ENCODE data around the gene IL16. TPM values are rescaled to one million over a fixed set of nuclear protein-coding genes. Genes with fewer than 3 reads are reported as not detected.

Gene IL16
- total RNA-seq, 1 experiment from 2014 or later, result 0.81 TPM

- POLR2A ChIA-PET, result interaction anchor here (1.1 kb wide), 1 partner anchor 59 kb away, joined by 3 read pairs; no protein-coding TSS in a partner anchor
Observed at GRCh38 chr15:81151389-81151788, 45.3 kb upstream of the IL16 start.

DNA sequence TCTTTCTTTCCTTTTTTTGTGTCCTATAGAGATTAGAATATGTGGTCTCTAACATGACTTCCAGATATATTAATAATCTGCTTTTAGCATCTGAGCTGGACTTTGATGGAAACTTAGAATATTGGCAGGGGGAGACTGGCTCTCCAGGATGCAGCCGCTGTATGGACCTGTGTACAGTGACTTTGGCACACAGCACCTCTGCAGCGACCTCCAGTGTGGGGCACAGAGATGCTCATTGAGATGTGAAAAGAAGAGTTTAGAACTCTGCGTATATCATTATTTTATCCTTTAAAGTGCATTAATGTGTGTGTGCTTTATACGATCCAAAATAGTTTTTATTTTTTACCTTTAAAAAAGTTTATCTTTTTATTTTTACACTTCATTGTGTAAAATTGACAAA lies 44.3 kb upstream of the IL16 start:
- TF ChIP-seq EZH2phosphoT487 (IDR thresholded peaks at IDR 0.05; ENCODE audit: borderline replicate concordance) (no peak), SRF (IDR thresholded peaks at IDR 0.05; ENCODE audit: low read depth) (no peak), MAX (IDR thresholded peaks at IDR 0.05) (no peak), EGR1 (IDR thresholded peaks at IDR 0.05; ENCODE audit: low read depth) (no peak), RAD21 (IDR thresholded peaks at IDR 0.05; ENCODE audit: low read depth) (peak; percentile 34; the same call in 1 of the 2 replicates), POLR2AphosphoS5 (IDR thresholded peaks at IDR 0.05; ENCODE audit: low read depth, low read length) (no peak)
- TF ChIP-seq, protein P1, sequence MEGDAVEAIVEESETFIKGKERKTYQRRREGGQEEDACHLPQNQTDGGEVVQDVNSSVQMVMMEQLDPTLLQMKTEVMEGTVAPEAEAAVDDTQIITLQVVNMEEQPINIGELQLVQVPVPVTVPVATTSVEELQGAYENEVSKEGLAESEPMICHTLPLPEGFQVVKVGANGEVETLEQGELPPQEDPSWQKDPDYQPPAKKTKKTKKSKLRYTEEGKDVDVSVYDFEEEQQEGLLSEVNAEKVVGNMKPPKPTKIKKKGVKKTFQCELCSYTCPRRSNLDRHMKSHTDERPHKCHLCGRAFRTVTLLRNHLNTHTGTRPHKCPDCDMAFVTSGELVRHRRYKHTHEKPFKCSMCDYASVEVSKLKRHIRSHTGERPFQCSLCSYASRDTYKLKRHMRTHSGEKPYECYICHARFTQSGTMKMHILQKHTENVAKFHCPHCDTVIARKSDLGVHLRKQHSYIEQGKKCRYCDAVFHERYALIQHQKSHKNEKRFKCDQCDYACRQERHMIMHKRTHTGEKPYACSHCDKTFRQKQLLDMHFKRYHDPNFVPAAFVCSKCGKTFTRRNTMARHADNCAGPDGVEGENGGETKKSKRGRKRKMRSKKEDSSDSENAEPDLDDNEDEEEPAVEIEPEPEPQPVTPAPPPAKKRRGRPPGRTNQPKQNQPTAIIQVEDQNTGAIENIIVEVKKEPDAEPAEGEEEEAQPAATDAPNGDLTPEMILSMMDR (IDR thresholded peaks at IDR 0.05 in 2 of 3, conservative IDR thresholded peaks at IDR 0.05 in 1 of 3; ENCODE audit: borderline replicate concordance in 1 of 3, insufficient read depth in 1 of 3, low read depth in 2 of 3, low read length in 2 of 3), result peak; percentile 25 to 35 (median 33); a peak in 3 of 6 replicates
- H3K36me3 ChIP-seq (ENCODE audit: control insufficient read depth in 1 of 2, insufficient read depth in 2 of 2, low read length in 2 of 2), result no peaks in the 10 kb centered on the region
- ATAC-seq (0 out of 2 replicates have a peak, but pooled peaks have one; percentile 56), DNase-seq (ENCODE audit: low read depth, low spot score) (no peak)
- ChIA-PET RAD21 (ENCODE audit: low non-redundant PET in 1 of 2, low total read pairs in 2 of 2, uncharacterized antibody in 2 of 2, unreplicated experiment in 2 of 2) (no interaction called here), POLR2A (interaction anchor here (0.6 to 1.1 kb wide), 2 partner anchors 56 to 60 kb away, joined by 3 read pairs; no protein-coding TSS in a partner anchor), CTCF (interaction anchor here (5.6 kb wide), 1 partner anchor 113 kb away, joined by 119 read pairs; no protein-coding TSS in a partner anchor)
- no peaks in the 10 kb centered on the region for H3K9me2 ChIP-seq (ENCODE audit: insufficient read depth)
- no peak overlapping the region for H3K4me3 ChIP-seq (replicated peaks in 1 of 2; ENCODE audit: low read depth in 1 of 2, low read length in 2 of 2)
- H4K20me1 ChIP-seq (ENCODE audit: insufficient read depth), result no peaks in the 10 kb centered on the region
- no peak overlapping the region for H3K9ac ChIP-seq (ENCODE audit: low read length)
- no peaks in the 10 kb centered on the region for H3K27me3 ChIP-seq (ENCODE audit: insufficient read depth, low read length)
- BruUV-seq (replicated peaks), result no TSS peak
- no peaks in the 10 kb centered on the region for H3K9me3 ChIP-seq (ENCODE audit: control insufficient read depth in 1 of 2, insufficient read depth in 1 of 2, low read depth in 1 of 2, low read length in 2 of 2)
- H3K4me1 ChIP-seq (ENCODE audit: control insufficient read depth in 1 of 2, insufficient read depth in 2 of 2, low read length in 2 of 2), result no peaks in the 10 kb centered on the region
- intact Hi-C loops (cut with micrococcal nuclease), result no loop called here
- no peaks in the 10 kb centered on the region for H3K79me2 ChIP-seq (ENCODE audit: insufficient read depth, low read length)
- no peak overlapping the region for H3K4me2 ChIP-seq (ENCODE audit: low read length)
- no peak overlapping the region for H2AFZ ChIP-seq (ENCODE audit: low read depth, low read length, poor library complexity, severe bottlenecking)
- no peak overlapping the region for H3K27ac ChIP-seq (ENCODE audit: low read depth, low read length)

More at GRCh38 chr15:81151389-81151788, 45.3 kb upstream of the IL16 start:
- intact Hi-C loops (cut with micrococcal nuclease), result no loop called here
- no peak for DNase-seq (ENCODE audit: low read depth, low spot score)
- ATAC-seq, result no peak
- H2AFZ ChIP-seq (ENCODE audit: low read depth, low read length, poor library complexity, severe bottlenecking), result no peak overlapping the region
- no peaks in the 10 kb centered on the region for H3K9me2 ChIP-seq (ENCODE audit: insufficient read depth)
- no peaks in the 10 kb centered on the region for H3K4me1 ChIP-seq (ENCODE audit: control insufficient read depth in 1 of 2, insufficient read depth in 2 of 2, low read length in 2 of 2)
- no peaks in the 10 kb centered on the region for H3K27me3 ChIP-seq (ENCODE audit: insufficient read depth, low read length)
- H4K20me1 ChIP-seq (ENCODE audit: insufficient read depth), result no peaks in the 10 kb centered on the region
- ChIA-PET RAD21 (ENCODE audit: low non-redundant PET in 1 of 2, low total read pairs in 2 of 2, uncharacterized antibody in 2 of 2, unreplicated experiment in 2 of 2) (no interaction called here), CTCF (no interaction called here)
- H3K27ac ChIP-seq (ENCODE audit: low read depth, low read length), result no peak overlapping the region
- H3K9me3 ChIP-seq (ENCODE audit: control insufficient read depth in 1 of 2, insufficient read depth in 1 of 2, low read depth in 1 of 2, low read length in 2 of 2), result no peaks in the 10 kb centered on the region
- H3K9ac ChIP-seq (ENCODE audit: low read length), result no peak overlapping the region
- no peaks in the 10 kb centered on the region for H3K79me2 ChIP-seq (ENCODE audit: insufficient read depth, low read length)
- no TSS peak for BruUV-seq (replicated peaks)
- no peak overlapping the region for H3K4me3 ChIP-seq (replicated peaks in 1 of 2; ENCODE audit: low read depth in 1 of 2, low read length in 2 of 2)
- TF ChIP-seq CBX3 (IDR thresholded peaks at IDR 0.05; ENCODE audit: low read depth) (no peak), EGR1 (IDR thresholded peaks at IDR 0.05; ENCODE audit: low read depth) (no peak), EZH2phosphoT487 (IDR thresholded peaks at IDR 0.05; ENCODE audit: borderline replicate concordance) (no peak), TCF7L2 (IDR thresholded peaks at IDR 0.05; ENCODE audit: borderline replicate concordance, extremely low read depth, insufficient read depth, insufficient read length) (no peak), RAD21 (IDR thresholded peaks at IDR 0.05; ENCODE audit: low read depth) (no peak)
- TF ChIP-seq, protein P2, sequence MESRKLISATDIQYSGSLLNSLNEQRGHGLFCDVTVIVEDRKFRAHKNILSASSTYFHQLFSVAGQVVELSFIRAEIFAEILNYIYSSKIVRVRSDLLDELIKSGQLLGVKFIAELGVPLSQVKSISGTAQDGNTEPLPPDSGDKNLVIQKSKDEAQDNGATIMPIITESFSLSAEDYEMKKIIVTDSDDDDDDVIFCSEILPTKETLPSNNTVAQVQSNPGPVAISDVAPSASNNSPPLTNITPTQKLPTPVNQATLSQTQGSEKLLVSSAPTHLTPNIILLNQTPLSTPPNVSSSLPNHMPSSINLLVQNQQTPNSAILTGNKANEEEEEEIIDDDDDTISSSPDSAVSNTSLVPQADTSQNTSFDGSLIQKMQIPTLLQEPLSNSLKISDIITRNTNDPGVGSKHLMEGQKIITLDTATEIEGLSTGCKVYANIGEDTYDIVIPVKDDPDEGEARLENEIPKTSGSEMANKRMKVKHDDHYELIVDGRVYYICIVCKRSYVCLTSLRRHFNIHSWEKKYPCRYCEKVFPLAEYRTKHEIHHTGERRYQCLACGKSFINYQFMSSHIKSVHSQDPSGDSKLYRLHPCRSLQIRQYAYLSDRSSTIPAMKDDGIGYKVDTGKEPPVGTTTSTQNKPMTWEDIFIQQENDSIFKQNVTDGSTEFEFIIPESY (IDR thresholded peaks at IDR 0.05; ENCODE audit: extremely low read depth, insufficient replicate concordance, low read length), result no peak
- H3K4me2 ChIP-seq (ENCODE audit: low read length), result no peak overlapping the region
- H3K36me3 ChIP-seq (ENCODE audit: control insufficient read depth in 1 of 2, insufficient read depth in 2 of 2, low read length in 2 of 2), result no peaks in the 10 kb centered on the region

Measured in HCT116 (cell line).